ENCODE measurements around the gene TTC21A.

TTC21A gene

GRCh38 chr3:39178553-39178952 lies 71.1 kb downstream of the TTC21A start:
- Histone ChIP-seq H3K4me3 (replicated peaks; ENCODE audit: low read depth, low read length) (peak overlapping the region; percentile 63; the same call in 1 of the 2 replicates), H3K36me3 (ENCODE audit: control insufficient read depth, insufficient read depth, low read length) (no peaks in the 10 kb centered on the region), H3K27me3 (replicated peaks; ENCODE audit: control insufficient read depth, insufficient read depth, low read length) (0 out of 2 replicates have a peak, but pooled peaks cover 2% of the 10 kb centered on the region)
- TF ChIP-seq CTCF (IDR thresholded peaks at IDR 0.05; ENCODE audit: insufficient read depth, low read length, poor library complexity, severe bottlenecking) = no peak
- DNase-seq (ENCODE audit: extremely low read depth, insufficient read length) = no peak

GRCh38 chr3:39180183-39180545 lies 72.7 kb downstream of the TTC21A start:
- Histone ChIP-seq H3K27me3 (replicated peaks; ENCODE audit: control insufficient read depth, insufficient read depth, low read length) (0 out of 2 replicates have a peak, but pooled peaks cover 2% of the 10 kb centered on the region), H3K36me3 (ENCODE audit: control insufficient read depth, insufficient read depth, low read length) (no peaks in the 10 kb centered on the region), H3K4me3 (replicated peaks; ENCODE audit: low read depth, low read length) (peak overlapping the region; percentile 51)
- no peak for DNase-seq (ENCODE audit: extremely low read depth, insufficient read length)
- no peak for TF ChIP-seq CTCF (IDR thresholded peaks at IDR 0.05; ENCODE audit: insufficient read depth, low read length, poor library complexity, severe bottlenecking)

- Histone ChIP-seq H3K27me3 (replicated peaks; ENCODE audit: control insufficient read depth, insufficient read depth, low read length) (0 out of 2 replicates have a peak, but pooled peaks cover 2% of the 10 kb centered on the region), H3K4me3 (replicated peaks; ENCODE audit: low read depth, low read length) (peak overlapping the region; percentile 51), H3K36me3 (ENCODE audit: control insufficient read depth, insufficient read depth, low read length) (no peaks in the 10 kb centered on the region)
- DNase-seq (ENCODE audit: extremely low read depth, insufficient read length) = peak; percentile 91
- TF ChIP-seq CTCF (IDR thresholded peaks at IDR 0.05; ENCODE audit: insufficient read depth, low read length, poor library complexity, severe bottlenecking) = no peak
These were observed 73.3 kb downstream of the TTC21A start for GRCh38 chr3:39180546-39181346.

GRCh38 chr3:39181408-39182335 lies 74.2 kb downstream of the TTC21A start:
- no peak for DNase-seq (ENCODE audit: extremely low read depth, insufficient read length)
- 0 out of 2 replicates have a peak, but pooled peaks cover 2% of the 10 kb centered on the region for H3K27me3 ChIP-seq (replicated peaks; ENCODE audit: control insufficient read depth, insufficient read depth, low read length)
- H3K4me3 ChIP-seq (replicated peaks; ENCODE audit: low read depth, low read length) = no peak overlapping the region
- TF ChIP-seq CTCF (IDR thresholded peaks at IDR 0.05; ENCODE audit: insufficient read depth, low read length, poor library complexity, severe bottlenecking) = no peak
- no peaks in the 10 kb centered on the region for H3K36me3 ChIP-seq (ENCODE audit: control insufficient read depth, insufficient read depth, low read length)

GRCh38 chr3:39183211-39184080 lies 76.0 kb downstream of the TTC21A start:
- no peak for DNase-seq (ENCODE audit: extremely low read depth, insufficient read length)
- Histone ChIP-seq H3K4me3 (replicated peaks; ENCODE audit: low read depth, low read length) (no peak overlapping the region), H3K27me3 (replicated peaks; ENCODE audit: control insufficient read depth, insufficient read depth, low read length) (0 out of 2 replicates have a peak, but pooled peaks cover 2% of the 10 kb centered on the region), H3K36me3 (ENCODE audit: control insufficient read depth, insufficient read depth, low read length) (no peaks in the 10 kb centered on the region)
- no peak for TF ChIP-seq CTCF (IDR thresholded peaks at IDR 0.05; ENCODE audit: insufficient read depth, low read length, poor library complexity, severe bottlenecking)
